Ishikawa (cell line): ENCODE data around the gene RUFY2.

Experiments
- CEBPB ChIP-seq: IDR thresholded peaks from 2 replicates; pipeline ENCODE4 v1.6.1; 2012
- CREB1 ChIP-seq: IDR thresholded peaks from 2 replicates; pipeline ENCODE4 v1.6.1; 2012; ENCODE audit warnings: low read depth
- EGR1 ChIP-seq: IDR thresholded peaks from 2 replicates; pipeline ENCODE4 v1.6.1; 2012
- EP300 ChIP-seq: IDR thresholded peaks from 2 replicates; pipeline ENCODE4 v1.6.1; 2012; ENCODE audit warnings: borderline replicate concordance
- FOXM1 ChIP-seq: IDR thresholded peaks from 2 replicates; pipeline ENCODE4 v1.6.1; 2012; ENCODE audit warnings: low read depth, borderline replicate concordance
- NFIC ChIP-seq: IDR thresholded peaks from 2 replicates; pipeline ENCODE4 v1.6.1; 2012
- RAD21 ChIP-seq: IDR thresholded peaks from 2 replicates; pipeline ENCODE4 v1.6.1; 2012; ENCODE audit warnings: low read depth
- TAF1 ChIP-seq: IDR thresholded peaks from 2 replicates; pipeline ENCODE4 v1.6.1; 2012; ENCODE audit warnings: low read depth, mild to moderate bottlenecking
- TCF12 ChIP-seq: IDR thresholded peaks from 2 replicates; pipeline ENCODE4 v1.6.1; 2012; ENCODE audit warnings: low read depth
- TEAD4 ChIP-seq: IDR thresholded peaks from 2 replicates; pipeline ENCODE4 v1.6.1; 2012
- YY1 ChIP-seq: IDR thresholded peaks from 2 replicates; pipeline ENCODE4 v1.6.1; 2012; ENCODE audit warnings: low read depth
- ZBTB7A ChIP-seq: IDR thresholded peaks from 2 replicates; pipeline ENCODE4 v1.6.1; 2012; ENCODE audit warnings: low read depth
- TF ChIP-seq, protein P1 (sequence below): IDR thresholded peaks from 2 replicates; pipeline ENCODE4 v1.6.1; 2012
- TF ChIP-seq, protein P2 (sequence below): IDR thresholded peaks from 2 replicates; pipeline ENCODE4 v1.6.1; 2012; ENCODE audit warnings: low read depth, mild to moderate bottlenecking
- TF ChIP-seq, protein P3 (sequence below): IDR thresholded peaks from 2 replicates; pipeline ENCODE4 v1.6.1; 2012

RUFY2 gene

DNA sequence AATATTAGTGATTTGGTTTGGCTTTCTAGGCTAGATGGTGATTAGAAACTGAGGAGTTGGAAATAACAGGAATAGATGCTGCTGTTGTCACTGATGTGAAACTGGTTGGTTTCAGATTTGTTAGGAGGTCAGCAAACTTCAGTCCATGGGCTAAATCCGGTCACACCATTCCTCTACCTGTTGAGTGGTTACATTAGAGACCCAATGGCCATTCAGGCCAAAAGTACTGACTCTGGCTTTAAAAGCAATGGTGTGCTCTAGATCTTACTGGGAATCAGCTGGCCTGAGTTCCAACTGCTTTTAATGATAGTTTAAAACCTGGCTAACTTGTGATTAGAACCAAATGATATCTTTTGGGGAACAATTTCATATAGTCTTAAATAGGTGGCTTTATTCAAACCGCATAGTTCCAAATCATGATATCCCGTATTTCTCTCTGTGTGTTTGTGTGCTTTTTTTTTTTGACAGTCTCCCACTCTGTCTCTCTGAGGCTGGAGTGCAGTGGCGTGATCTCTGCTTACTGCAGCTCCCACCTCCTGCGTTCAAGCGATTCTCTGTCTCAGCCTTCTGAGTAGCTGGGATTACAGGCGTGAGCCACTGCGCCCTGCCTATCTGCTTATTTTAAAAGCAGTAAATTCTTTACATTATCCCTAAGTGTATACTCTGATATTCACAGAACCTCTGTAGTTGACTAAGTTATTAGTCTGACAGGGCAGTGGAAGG is 66.6 kb downstream of the RUFY2 start:
- TF ChIP-seq ZBTB7A (no peak), TCF12 (no peak), YY1 (no peak), TEAD4 (no peak), FOXM1 (no peak), TAF1 (no peak), CREB1 (no peak), NFIC (no peak), EP300 (no peak), EGR1 (no peak), RAD21 (no peak)
- TF ChIP-seq, protein P1, sequence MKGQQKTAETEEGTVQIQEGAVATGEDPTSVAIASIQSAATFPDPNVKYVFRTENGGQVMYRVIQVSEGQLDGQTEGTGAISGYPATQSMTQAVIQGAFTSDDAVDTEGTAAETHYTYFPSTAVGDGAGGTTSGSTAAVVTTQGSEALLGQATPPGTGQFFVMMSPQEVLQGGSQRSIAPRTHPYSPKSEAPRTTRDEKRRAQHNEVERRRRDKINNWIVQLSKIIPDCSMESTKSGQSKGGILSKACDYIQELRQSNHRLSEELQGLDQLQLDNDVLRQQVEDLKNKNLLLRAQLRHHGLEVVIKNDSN = no peak
- TF ChIP-seq, protein P2, sequence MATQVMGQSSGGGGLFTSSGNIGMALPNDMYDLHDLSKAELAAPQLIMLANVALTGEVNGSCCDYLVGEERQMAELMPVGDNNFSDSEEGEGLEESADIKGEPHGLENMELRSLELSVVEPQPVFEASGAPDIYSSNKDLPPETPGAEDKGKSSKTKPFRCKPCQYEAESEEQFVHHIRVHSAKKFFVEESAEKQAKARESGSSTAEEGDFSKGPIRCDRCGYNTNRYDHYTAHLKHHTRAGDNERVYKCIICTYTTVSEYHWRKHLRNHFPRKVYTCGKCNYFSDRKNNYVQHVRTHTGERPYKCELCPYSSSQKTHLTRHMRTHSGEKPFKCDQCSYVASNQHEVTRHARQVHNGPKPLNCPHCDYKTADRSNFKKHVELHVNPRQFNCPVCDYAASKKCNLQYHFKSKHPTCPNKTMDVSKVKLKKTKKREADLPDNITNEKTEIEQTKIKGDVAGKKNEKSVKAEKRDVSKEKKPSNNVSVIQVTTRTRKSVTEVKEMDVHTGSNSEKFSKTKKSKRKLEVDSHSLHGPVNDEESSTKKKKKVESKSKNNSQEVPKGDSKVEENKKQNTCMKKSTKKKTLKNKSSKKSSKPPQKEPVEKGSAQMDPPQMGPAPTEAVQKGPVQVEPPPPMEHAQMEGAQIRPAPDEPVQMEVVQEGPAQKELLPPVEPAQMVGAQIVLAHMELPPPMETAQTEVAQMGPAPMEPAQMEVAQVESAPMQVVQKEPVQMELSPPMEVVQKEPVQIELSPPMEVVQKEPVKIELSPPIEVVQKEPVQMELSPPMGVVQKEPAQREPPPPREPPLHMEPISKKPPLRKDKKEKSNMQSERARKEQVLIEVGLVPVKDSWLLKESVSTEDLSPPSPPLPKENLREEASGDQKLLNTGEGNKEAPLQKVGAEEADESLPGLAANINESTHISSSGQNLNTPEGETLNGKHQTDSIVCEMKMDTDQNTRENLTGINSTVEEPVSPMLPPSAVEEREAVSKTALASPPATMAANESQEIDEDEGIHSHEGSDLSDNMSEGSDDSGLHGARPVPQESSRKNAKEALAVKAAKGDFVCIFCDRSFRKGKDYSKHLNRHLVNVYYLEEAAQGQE = no peak
- TF ChIP-seq, protein P3, sequence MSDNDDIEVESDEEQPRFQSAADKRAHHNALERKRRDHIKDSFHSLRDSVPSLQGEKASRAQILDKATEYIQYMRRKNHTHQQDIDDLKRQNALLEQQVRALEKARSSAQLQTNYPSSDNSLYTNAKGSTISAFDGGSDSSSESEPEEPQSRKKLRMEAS = no peak

DNA sequence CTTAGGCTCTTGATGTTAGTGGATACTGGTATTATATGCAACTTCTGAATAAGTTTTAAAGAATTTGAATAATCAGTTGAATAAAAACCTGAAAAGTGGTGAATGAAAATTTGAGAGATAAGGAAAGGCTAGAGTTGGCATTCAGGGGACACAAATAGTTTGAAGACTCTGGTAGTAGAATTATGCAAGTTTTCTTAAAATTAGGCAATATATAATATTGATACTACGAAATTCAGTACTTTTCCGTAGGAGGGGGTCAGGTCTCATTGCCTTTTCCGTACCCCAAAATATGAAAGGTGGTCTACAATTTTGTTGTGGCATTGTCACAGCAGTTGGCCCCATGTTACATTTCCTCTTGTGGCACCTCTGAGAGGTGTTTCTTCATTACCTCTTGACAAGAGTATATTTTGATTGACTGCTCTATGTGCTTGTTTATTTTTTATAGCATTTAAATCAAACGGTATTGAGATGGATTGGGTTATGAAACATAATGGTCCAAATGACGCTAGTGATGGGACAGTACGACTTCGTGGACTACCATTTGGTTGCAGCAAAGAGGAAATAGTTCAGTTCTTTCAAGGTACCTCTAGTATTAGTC is 70.2 kb downstream of the RUFY2 start:
- TF ChIP-seq CEBPB = no peak
- TF ChIP-seq, protein P3 = no peak
- TF ChIP-seq TEAD4 = no peak
- no peak for TF ChIP-seq ZBTB7A
- TF ChIP-seq EGR1 = no peak

DNA sequence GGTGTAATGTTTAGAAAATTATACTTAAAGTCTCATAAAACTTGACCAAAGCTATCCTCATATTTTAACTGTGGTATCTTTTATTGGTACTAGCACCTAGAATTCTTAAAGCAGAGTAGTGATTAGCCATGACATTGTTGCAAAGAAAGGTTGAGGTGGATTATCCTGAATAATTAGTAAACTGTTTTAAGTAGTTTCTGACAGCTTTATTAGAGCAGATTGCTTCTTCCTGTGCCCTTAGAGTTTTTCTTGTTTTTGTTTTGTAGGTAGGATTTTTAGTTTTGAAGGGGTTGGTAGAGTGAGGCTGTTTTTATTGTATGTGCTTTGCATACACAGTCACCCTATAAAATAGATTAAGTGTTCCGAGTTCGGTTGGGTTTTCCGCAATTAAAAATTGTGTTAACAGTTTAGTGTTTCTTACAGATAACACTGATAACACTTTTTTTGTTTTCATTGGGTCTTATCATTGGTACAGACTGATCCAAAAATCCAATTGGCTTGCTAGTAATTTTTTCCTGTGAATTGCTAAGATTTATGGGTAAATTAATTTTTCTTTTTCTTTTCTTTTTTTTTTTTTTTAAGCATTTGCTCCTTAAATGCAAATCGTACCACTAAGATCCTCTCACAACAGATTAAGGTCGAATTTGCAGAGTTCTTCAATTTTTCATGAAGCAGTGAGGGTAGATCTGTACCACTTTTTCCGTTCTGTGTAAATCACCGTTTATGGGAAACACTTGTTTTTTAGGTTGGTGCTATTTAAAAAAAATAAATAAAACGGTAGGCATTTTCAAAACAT is 72.2 kb downstream of the RUFY2 start:
- TF ChIP-seq TCF12 = no peak
- TF ChIP-seq, protein P1 = no peak
- TF ChIP-seq TAF1 = no peak
- TF ChIP-seq CREB1 = no peak
- no peak for TF ChIP-seq EP300
- no peak for TF ChIP-seq ZBTB7A
- no peak for TF ChIP-seq NFIC
- no peak for TF ChIP-seq TEAD4
- TF ChIP-seq, protein P3 = no peak

DNA sequence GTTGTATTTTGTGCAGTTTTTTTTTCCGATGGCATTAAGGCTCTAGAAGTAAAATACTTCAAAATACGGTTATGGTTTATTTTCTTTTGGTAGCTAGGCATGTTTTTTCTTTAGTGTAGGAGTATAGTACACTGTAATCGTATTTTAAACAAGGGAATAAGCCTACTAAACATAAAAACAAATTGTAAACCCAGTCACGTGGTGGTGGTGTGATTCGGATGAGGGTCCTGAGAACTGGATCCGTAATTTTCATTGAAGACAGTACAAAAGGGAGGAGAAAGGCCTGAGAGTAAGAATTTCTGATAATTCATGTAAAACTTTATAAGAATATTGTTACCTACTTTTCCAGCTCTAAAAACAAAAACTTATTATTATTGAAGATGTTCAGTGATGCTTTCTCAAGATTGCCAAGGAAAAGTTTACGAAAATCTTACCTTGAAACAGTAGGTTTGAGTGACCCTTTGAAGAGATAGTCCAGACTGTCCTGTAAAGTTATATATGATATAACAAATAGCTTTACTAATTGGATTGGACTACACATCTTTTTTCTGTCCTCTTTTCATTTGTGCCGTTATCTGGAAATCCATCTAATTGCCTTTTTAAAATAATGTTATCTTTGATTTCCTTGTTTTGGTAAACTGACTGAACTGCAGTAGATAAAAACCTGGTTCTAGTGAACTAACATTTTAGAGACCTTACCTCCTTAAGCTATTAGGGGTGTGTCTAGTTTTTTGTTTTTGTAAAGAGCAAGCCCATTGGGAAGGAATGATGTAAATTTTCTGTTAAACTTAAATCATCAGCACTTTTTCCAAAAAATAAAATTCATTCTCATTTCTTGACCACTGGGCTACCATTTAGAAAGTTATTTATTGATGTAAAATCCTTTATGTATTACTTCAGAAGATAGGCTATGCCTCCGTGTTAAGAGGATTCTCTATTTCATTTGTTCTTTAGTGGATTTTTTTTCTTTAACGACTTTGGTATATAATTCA is 73.3 kb downstream of the RUFY2 start:
- TF ChIP-seq, protein P3 = no peak
- TF ChIP-seq EGR1 = no peak
- no peak for TF ChIP-seq FOXM1
- TF ChIP-seq ZBTB7A = no peak
- TF ChIP-seq CREB1 = no peak
- no peak for TF ChIP-seq TAF1
- TF ChIP-seq, protein P2 = no peak
- TF ChIP-seq, protein P1 = peak; percentile 69
